ENCODE measurements around the gene MPRIP. TPM values are rescaled to one million over a fixed set of nuclear protein-coding genes. Genes with fewer than 3 reads are reported as not detected.

Gene MPRIP
- total and polyA plus RNA-seq, 8 donors, result 80.2 to 518 (median 190) TPM

DNA sequence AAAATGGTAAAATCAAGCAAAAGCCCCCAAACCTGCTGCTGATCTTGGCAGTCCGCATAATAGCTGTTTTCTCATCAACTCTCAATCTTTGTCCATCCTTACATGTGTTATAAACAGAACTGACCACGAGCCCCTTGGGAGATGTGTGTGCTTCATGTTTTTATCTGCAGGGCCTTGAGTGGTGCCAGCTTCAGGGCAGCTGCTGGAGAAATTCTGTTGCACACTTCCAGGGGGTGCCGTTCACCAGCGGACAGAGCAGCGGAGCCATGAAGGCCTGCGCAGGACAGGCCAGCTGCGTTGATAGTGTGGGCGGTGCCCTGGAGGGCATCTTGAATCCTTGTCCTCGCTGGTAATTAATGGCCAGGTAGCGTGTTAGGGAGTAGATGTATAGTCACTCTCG, 20.1 kb downstream of the MPRIP start:
- TF ChIP-seq POLR2AphosphoS5 (IDR thresholded peaks at IDR 0.05) (no peak), POLR2A (IDR thresholded peaks at IDR 0.05) (no peak), EP300 (IDR thresholded peaks at IDR 0.05) (no peak)
- TF ChIP-seq, protein P1, sequence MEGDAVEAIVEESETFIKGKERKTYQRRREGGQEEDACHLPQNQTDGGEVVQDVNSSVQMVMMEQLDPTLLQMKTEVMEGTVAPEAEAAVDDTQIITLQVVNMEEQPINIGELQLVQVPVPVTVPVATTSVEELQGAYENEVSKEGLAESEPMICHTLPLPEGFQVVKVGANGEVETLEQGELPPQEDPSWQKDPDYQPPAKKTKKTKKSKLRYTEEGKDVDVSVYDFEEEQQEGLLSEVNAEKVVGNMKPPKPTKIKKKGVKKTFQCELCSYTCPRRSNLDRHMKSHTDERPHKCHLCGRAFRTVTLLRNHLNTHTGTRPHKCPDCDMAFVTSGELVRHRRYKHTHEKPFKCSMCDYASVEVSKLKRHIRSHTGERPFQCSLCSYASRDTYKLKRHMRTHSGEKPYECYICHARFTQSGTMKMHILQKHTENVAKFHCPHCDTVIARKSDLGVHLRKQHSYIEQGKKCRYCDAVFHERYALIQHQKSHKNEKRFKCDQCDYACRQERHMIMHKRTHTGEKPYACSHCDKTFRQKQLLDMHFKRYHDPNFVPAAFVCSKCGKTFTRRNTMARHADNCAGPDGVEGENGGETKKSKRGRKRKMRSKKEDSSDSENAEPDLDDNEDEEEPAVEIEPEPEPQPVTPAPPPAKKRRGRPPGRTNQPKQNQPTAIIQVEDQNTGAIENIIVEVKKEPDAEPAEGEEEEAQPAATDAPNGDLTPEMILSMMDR (IDR thresholded peaks at IDR 0.05), result no peak
- Histone ChIP-seq H3K4me1 (peaks cover 30 to 86% (median 64%) of the 10 kb centered on the region in 4 donors), H3K27me3 (no peaks in the 10 kb centered on the region), H3K4me3 (no peak overlapping the region), H3K9me3 (no peaks in the 10 kb centered on the region), H3K27ac (peak overlapping the region in 1 of 5 donors; percentile 55), H3K36me3 (peaks cover 0 to 41% (median 8%) of the 10 kb centered on the region in 4 donors)
- DNase-seq, result no peak
- intact Hi-C loops (cut with DNase I; ENCODE audit: low total_unique reads), result no loop called here
- WGBS, 5 donors, result 87 to 90% (median 90%) methylated on average over 10 to 11 of the region's 11 CpGs

DNA sequence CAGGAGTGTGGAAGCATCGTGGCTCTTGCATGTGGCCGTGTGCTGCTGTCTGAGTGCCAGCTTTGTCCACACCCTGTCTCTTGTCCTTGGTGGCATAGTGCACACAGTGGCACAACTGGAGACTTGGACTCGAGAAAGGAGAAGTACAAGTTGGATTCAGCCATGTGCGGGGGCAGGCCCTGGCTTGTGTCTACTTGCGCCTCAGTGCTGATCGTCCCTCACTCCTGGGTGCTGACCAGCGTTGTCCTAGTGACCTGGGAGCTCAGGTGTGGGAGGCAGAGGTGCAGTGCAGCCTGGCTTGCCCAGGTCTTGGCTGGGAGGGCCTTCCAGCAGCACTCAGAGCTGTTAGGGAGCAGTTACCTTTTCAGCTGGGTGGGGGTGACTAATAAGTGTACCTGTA, 20.6 kb downstream of the MPRIP start:
- Histone ChIP-seq H3K4me1 (peaks cover 30 to 82% (median 62%) of the 10 kb centered on the region in 4 donors), H3K4me3 (no peak overlapping the region), H3K27me3 (no peaks in the 10 kb centered on the region), H3K27ac (peak overlapping the region in 3 of 5 donors; percentile 31 to 55 (median 32)), H3K9me3 (no peaks in the 10 kb centered on the region), H3K36me3 (peaks cover 0 to 36% (median 4%) of the 10 kb centered on the region in 4 donors)
- TF ChIP-seq EP300 (IDR thresholded peaks at IDR 0.05), result no peak
- TF ChIP-seq, protein P1 (IDR thresholded peaks at IDR 0.05), result no peak
- TF ChIP-seq POLR2AphosphoS5 (IDR thresholded peaks at IDR 0.05), result no peak
- no peak for TF ChIP-seq POLR2A (IDR thresholded peaks at IDR 0.05)
- intact Hi-C loops (cut with DNase I; ENCODE audit: low total_unique reads), result no loop called here
- WGBS, 5 donors, result 42 to 74% (median 59%) methylated on average over 3 to 7 of the region's 7 CpGs
- DNase-seq, result no peak

DNA sequence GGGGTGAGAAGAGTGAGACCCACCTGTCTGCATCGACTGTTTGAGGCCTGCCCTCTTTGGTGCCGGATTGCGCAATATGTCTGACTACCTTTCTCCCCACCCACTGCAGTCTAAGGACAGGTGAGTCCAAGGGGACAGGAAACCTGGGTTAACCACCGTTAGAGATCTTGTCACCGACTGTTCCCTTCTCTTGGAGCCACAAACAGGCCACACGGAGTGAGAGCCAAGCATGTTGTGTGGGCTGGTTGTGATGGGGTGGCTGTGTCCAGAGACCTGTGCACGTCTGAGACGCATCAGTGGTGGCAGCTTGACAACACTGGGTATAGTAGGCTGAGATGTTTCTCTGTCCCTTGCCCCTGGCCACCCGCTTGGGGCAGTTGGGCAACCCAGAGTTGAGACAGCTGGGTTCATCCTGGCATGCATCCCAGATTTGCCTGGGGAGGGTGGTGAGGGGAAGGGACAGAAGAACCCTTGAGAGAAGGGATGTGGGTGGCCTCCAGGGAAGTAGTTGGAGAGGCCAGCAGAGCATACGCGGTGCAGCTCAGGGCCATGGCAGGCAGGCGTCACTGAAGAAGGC, 21.4 kb downstream of the MPRIP start:
- H3K36me3 ChIP-seq, result peaks cover 0 to 28% (median 0%) of the 10 kb centered on the region in 4 donors
- H3K9me3 ChIP-seq, result no peaks in the 10 kb centered on the region
- peak in 1 of 2 donors; percentile 39 for DNase-seq
- H3K27ac ChIP-seq, result peak overlapping the region in 3 of 5 donors; percentile 31 to 55 (median 32)
- intact Hi-C loops (cut with DNase I; ENCODE audit: low total_unique reads), result no loop called here
- TF ChIP-seq, protein P1 (IDR thresholded peaks at IDR 0.05), result no peak
- no peak for TF ChIP-seq POLR2A (IDR thresholded peaks at IDR 0.05)
- no peak for TF ChIP-seq EP300 (IDR thresholded peaks at IDR 0.05)
- no peak for TF ChIP-seq POLR2AphosphoS5 (IDR thresholded peaks at IDR 0.05)
- 66 to 81% (median 75%) methylated on average over 9 to 12 of the region's 12 CpGs for WGBS, 5 donors
- no peak overlapping the region for H3K4me3 ChIP-seq
- H3K4me1 ChIP-seq, result peaks cover 30 to 75% (median 54%) of the 10 kb centered on the region in 4 donors
- no peaks in the 10 kb centered on the region for H3K27me3 ChIP-seq

GRCh38 chr17:17064322-17064721, 22.1 kb downstream of the MPRIP start:
- Histone ChIP-seq H3K4me3 (no peak overlapping the region), H3K36me3 (peaks cover 0 to 26% (median 0%) of the 10 kb centered on the region in 4 donors), H3K9me3 (no peaks in the 10 kb centered on the region), H3K27me3 (no peaks in the 10 kb centered on the region), H3K27ac (no peak overlapping the region), H3K4me1 (peaks cover 30 to 72% (median 54%) of the 10 kb centered on the region in 4 donors)
- TF ChIP-seq EP300 (IDR thresholded peaks at IDR 0.05) (no peak), POLR2A (IDR thresholded peaks at IDR 0.05) (no peak), POLR2AphosphoS5 (IDR thresholded peaks at IDR 0.05) (no peak)
- TF ChIP-seq, protein P1 (IDR thresholded peaks at IDR 0.05), result no peak
- no peak for DNase-seq
- WGBS, 5 donors, result 87 to 94% (median 90%) methylated on average over 7 of the region's 7 CpGs
- intact Hi-C loops (cut with DNase I; ENCODE audit: low total_unique reads), result no loop called here
